Kidney glomerular epithelial cell (primary cell): ENCODE results near the gene KCNQ1.

ENCODE experiments used
- DNase-seq: peaks from one replicate; lab custom pipeline; 2025; lab: John Stamatoyannopoulos, UW

Gene KCNQ1

GRCh38 chr11:2824851-2825250 is 380.0 kb downstream of the KCNQ1 start:
- DNase-seq = no peak

DNA sequence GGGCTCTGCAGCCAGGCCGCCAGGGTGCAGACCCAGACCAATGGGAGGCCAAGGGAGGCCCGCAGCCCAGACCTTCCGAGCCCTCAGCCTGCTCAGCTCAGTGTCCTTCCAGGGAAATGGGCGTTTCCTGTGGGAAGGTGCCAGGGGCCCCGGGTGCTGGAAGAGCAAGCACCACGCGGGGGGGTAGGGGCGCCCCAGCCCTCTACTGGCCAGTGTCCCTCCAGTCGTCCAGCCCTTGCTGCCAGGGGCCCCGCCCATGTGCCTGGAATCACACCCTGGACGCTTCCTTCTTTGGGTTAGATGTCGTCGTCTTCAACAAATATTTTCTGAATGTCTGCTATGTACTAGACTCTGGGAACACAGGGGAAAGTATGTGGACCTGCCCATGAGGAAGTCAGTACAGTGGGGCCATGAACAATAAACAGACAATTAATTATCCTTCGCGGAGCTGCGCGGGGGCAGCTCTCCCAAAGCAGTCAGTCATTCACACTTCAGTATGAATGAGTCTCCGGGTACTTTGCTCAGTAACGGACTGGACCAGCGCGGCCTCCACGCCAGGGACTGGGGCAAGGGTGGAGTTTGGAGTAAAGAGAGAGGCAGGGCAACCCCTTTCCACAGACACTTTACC is 380.6 kb downstream of the KCNQ1 start:
- peak; percentile 28 for DNase-seq

DNA sequence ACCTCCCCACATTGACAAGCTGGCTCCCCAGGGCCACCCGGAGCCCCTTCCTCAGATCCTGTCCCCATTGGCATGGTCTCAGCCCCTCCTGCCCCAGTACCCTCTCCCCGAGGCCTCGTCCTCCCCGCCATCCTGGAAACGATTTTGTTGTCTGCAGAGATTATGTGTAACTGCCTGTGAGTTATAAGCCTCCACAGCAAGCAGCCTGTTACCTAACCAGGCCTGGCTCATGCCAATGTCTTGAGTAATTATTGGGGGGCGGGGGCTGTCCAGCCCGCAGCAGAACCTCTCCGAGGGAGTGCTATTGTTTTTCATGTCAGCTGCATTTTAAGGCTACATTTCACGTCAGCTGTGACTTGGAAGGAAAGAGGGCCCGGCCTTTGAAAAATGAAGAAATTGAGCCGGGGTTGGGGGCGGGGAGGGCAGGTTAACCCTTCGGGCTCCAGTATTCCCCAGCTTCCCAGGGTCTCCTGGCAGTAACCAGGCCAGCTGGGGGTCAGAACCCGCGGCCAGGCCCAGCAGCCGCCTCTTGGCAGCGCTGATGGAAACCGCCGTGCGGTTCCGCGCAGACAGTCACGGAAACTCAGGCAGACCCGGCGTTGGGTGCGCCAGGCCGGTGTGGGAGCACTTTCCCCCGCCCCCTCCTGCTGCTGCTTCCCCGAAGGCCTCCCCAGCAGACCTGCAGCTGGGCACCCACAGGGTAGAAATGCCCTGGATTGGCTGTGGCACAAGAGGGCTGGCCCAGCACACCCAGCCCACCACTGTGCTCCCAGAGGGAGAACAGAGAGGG is 381.3 kb downstream of the KCNQ1 start:
- DNase-seq = peak; percentile 90

- no peak for DNase-seq
Observed at GRCh38 chr11:2826679-2827056, 381.9 kb downstream of the KCNQ1 start.

- no peak for DNase-seq
Observed at GRCh38 chr11:2827256-2827655, 382.4 kb downstream of the KCNQ1 start.

DNA sequence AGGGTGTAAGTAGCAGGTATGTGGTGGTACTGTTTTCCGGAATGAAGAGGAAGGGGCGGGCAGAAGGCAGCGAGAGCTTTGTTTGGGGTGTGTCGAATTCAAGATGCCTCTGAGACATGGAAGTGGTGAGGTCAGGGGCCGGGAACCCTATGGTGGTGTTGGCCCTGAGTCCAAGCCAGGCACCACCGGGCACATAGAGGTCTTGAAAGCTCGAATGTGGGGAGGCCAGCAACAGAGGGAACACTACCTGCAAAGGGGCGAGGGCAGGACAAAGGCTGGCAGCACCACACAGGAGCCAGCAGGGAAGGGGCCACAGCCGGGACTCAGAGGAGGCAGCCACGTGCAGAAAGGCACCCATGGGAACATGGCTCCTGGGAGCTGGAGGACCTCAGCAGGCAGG is 383.0 kb downstream of the KCNQ1 start:
- DNase-seq = no peak

GRCh38 chr11:2828585-2829330 is 383.9 kb downstream of the KCNQ1 start:
- DNase-seq = no peak

DNA sequence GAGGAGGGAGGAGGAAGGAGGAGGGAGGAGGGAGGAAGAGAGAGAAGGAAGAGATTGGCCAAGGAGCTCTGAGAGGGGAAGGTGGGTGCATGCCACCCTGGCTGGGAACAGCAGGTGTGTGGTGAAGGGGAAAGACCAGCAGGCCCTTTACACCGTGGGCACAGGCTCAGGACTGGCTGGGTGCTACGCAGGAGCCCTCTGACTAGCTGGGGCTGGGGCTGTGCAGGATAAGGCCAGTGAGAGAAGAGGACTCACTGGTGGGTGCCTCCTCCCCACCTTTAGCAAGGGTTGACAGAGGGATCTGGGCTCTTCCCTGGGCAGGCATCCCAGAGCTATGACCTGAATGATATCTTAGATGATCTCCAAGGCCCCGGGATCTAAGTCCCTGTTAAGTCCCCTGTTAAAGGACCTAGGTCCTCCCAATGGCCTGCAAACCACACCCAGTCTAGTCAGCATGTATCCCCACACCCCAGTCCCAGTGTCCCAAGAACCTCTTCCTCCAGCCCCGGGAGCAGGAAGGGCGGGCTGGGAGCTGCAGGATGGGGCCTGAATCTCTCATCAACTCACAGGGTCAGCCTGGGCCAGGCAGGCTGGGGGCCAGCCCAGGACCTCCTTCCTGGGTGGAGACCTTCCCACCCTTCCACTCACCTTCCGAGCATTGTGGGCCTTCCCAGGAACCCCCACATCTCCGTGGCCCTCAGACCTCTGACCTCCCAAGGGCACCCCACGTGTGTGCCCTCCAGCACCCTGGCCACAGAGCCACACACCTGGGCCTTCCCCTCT is 385.4 kb downstream of the KCNQ1 start:
- no peak for DNase-seq

DNA sequence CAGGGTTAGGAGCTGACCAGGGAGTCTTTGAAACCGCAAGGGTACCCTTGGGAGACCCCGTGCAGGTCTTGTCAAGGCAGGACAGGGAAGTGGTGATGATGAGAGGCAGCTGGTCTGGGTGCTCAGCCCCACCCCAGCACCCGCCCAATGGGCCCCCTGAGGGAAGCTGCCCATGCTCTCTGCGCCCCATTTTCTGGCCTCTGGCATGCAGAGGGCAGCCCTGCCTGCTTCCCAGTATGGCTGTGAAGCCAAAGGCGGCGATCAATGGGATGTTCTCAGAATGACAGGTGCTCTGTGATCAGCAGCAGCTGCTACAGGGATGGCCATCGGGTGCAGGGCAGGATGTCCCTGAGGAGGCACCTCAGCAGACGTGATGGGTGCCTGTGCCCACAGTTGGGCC is 386.1 kb downstream of the KCNQ1 start:
- no peak for DNase-seq

DNA sequence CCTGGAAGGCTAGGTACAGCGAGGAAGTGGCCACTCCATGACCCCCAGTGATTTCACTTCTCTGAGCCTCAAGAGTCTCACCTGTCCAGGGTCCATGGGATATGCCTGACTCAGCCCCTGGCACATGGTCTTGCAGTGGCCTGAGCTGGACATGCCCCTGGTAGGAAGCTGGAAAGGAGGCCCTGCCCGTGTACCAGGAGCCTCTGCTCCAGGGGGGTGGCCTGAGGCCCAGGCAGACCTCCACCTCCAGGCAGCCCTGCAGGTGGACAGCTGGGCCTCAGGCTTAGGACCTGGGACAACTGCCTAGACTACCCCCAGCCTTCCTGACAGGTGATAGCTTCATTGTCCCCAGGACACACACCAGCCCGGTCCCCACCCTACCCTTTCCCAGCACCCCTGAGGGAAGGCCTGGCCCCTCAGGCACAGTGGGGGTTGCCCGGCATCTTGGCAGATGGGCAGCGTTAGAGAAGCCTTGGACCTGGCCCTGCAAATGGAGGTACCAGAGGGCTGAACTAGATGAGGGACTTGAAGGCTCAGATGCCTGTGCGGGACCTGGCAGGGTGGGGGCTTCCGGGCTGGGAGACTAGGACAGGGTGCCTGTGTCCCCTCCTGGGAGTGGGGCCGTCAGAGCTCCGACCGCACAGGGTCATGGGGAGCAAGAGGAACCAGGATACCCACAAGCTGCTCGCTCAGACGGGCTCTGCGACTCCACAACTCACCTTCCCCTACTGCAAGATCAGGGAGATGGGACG is 387.1 kb downstream of the KCNQ1 start:
- no peak for DNase-seq

DNA sequence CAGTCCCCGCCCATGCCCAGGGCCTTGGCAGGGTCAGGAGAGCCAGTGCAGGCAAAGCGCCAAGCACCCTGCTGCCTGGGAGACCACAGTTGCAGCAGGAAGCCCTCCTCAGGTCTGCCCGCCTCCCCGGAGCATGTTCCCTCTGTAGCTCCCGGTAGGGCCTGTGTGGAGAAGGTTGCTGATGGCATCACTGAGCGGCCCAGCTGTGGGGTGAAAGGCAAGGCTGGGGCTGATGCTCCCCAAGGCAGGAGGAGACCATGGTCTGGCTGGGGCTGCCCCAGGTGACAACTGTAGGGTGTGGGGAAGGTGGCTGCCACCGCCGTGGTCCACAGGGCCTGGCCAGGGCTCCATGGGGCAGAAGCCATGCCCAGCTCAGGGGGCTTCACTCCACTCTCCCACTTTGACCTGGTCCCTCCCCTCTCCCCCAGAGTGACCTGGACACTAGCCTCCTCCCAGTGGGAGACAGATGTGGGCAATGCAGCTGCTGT is 387.8 kb downstream of the KCNQ1 start:
- DNase-seq = no peak

DNA sequence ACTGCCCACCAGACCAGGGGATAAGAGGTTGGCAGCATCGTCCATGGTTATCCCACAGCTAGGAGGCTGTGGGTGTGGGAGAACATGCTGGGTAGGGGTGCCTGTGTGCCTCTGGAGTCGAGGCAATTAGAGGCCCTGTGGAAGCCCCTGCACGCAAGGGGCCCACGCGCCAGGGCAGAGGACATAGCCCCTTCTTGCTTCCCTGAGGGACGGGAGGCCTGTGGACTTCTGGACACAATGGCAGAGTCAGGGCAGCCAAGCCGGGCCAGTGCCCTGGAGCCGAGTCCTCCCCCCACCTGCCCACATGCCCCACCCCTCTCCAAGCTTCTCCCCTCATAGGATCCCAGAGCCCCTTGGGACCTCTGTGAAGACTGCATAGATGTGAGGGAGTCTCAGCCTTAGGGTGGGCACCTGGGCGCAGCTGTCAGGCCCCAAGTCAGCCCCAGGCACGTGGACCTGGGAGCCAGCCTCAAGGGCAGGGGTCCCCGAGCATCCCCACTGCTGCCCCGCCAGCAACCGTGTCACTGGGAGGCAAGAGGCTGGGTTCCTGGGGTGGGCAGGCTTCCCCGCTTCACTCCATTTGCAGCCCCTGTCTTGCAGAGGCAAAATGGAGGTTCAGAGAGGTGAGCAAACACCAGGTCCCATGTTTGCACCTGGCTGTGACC is 388.4 kb downstream of the KCNQ1 start:
- no peak for DNase-seq

- no peak for DNase-seq
Observed at GRCh38 chr11:2833716-2834502, 389.1 kb downstream of the KCNQ1 start.

GRCh38 chr11:2834503-2835273 is 389.9 kb downstream of the KCNQ1 start:
- no peak for DNase-seq

- DNase-seq = no peak
Observed at GRCh38 chr11:2835296-2835695, 390.5 kb downstream of the KCNQ1 start.

DNA sequence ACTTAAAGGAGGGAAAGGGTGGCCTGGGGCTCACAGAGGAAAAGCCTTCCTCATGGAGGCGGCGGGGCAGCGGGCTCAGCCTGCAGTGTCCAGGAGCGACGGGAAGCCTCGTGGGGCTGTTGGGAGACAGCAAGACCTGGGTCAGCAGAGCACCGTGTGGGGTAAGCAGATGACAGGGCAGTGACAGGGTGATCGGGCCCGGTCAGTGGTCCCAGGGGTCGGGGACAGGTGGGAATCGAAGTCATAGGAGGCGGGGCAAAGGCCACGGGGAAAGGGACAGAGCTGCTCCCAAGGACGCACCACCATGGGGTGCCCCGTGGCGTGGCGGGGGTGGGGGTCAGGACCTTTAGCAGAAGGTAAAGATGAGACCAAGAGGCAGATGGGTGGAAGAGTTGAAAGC is 390.9 kb downstream of the KCNQ1 start:
- DNase-seq = no peak

DNA sequence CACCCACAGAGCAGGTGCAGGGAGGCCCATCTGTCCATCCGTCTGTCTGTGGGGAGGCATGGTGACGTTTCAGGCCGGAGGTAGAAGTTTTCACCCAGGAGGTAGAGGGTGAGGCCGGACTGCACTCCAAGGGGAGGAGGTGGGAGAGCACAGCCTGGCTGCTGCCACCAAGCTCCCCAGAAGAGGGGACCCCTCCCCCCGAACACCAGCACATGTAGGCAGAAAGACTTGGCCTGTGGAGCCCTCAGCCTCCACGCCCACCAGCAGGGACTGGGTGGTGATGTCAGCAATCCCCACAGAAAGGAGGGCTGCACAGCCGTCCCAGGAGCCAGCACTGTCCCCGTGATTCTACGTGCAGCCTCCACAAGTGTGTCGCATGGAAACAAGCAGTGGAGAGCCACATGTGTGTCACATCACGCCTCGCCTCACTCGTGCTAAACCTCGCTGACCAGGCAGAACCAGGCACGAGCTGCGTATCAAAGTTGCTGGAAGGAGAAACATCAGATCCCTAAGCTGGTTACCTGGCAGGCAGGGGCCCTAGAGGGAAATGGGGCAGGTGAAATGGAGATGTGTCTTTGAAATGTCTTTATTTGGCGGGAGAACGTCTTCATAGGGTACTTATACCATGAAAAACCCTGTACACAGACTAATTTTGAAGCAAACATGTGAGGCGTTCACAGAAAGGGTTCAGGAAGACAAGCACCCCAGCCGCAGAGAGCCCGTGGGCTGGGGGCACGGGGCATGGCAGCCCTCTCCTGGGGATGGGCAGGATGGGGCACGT is 391.7 kb downstream of the KCNQ1 start:
- DNase-seq = no peak

GRCh38 chr11:2837096-2837601 is 392.3 kb downstream of the KCNQ1 start:
- DNase-seq = no peak
